HL-60 (cell line): ENCODE measurements around the gene RNF26.

Source experiments
- CTCF ChIP-seq: IDR thresholded peaks from one replicate; pipeline ENCODE4 v1.5.1; 2011; ENCODE audit warnings: low read length, control low read depth, inconsistent platforms; ENCODE audit not compliant: insufficient read depth
- GABPA ChIP-seq: IDR thresholded peaks from 2 replicates; pipeline ENCODE4 v1.6.1; 2012; ENCODE audit warnings: low read depth
- POLR2AphosphoS5 ChIP-seq: IDR thresholded peaks from 2 replicates; pipeline ENCODE4 v1.6.1; 2012; ENCODE audit warnings: low read depth
- SPI1 ChIP-seq: IDR thresholded peaks from 2 replicates; pipeline ENCODE4 v1.6.1; 2012; ENCODE audit warnings: low read depth, mild to moderate bottlenecking, borderline replicate concordance

- TF ChIP-seq CTCF = no peak
- no peak for TF ChIP-seq POLR2AphosphoS5
- no peak for TF ChIP-seq GABPA
- TF ChIP-seq SPI1 = no peak
Observed at GRCh38 chr11:119342362-119343130, 8.2 kb downstream of the RNF26 start.
